ENCODE data around the gene PREPL.

Gene PREPL

DNA sequence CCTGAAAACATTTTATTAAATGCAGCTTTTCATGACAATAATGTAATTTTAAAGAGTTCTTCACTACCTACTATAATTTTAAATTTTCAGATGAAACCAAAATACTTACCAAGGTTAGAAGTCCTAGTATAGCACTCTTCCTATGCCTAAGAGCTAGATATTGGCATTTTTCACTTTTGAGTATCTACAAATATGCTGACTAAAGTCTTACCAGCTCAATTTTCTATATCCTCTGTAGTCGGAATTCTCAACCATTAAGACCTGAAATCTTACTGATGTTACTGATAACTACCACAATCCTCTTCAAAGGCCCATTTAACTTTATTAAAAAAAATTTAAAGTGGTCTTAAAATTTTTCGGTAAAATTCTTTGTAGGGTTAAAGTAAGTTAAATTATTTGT is 32.0 kb downstream of the PREPL start:
- Histone ChIP-seq H3K79me2 (ENCODE audit: insufficient read depth, low read length) (no peaks in the 10 kb centered on the region), H3K9ac (ENCODE audit: low read depth, low read length) (no peak overlapping the region), H2AFZ (ENCODE audit: low read depth, low read length) (no peak overlapping the region), H3K4me1 (ENCODE audit: insufficient read depth, low read length) (no peaks in the 10 kb centered on the region), H3K9me3 (ENCODE audit: insufficient read depth, low read length, severe bottlenecking) (no peaks in the 10 kb centered on the region), H3K27me3 (ENCODE audit: insufficient read depth, low read length, poor library complexity) (no peaks in the 10 kb centered on the region), H4K20me1 (ENCODE audit: insufficient read depth, low read length) (no peaks in the 10 kb centered on the region), H3K36me3 (ENCODE audit: insufficient read depth, low read length) (peaks cover 52% of the 10 kb centered on the region), H3K27ac (ENCODE audit: low read length) (no peak overlapping the region), H3K4me2 (ENCODE audit: insufficient read depth, low read length) (no peak overlapping the region), H3K4me3 (ENCODE audit: low read depth in 1 of 2, low read length in 2 of 2) (no peak overlapping the region)
- DNase-seq (no peak), ATAC-seq (ENCODE audit: insufficient read depth, low read depth) (no peak)
- TF ChIP-seq, protein P1, sequence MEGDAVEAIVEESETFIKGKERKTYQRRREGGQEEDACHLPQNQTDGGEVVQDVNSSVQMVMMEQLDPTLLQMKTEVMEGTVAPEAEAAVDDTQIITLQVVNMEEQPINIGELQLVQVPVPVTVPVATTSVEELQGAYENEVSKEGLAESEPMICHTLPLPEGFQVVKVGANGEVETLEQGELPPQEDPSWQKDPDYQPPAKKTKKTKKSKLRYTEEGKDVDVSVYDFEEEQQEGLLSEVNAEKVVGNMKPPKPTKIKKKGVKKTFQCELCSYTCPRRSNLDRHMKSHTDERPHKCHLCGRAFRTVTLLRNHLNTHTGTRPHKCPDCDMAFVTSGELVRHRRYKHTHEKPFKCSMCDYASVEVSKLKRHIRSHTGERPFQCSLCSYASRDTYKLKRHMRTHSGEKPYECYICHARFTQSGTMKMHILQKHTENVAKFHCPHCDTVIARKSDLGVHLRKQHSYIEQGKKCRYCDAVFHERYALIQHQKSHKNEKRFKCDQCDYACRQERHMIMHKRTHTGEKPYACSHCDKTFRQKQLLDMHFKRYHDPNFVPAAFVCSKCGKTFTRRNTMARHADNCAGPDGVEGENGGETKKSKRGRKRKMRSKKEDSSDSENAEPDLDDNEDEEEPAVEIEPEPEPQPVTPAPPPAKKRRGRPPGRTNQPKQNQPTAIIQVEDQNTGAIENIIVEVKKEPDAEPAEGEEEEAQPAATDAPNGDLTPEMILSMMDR (IDR thresholded peaks at IDR 0.05; ENCODE audit: borderline replicate concordance, extremely low read depth, low read length, poor library complexity, severe bottlenecking), result no peak
- TF ChIP-seq EZH2 (IDR thresholded peaks at IDR 0.05; ENCODE audit: borderline replicate concordance, low read depth, low read length, severe bottlenecking), result no peak

DNA sequence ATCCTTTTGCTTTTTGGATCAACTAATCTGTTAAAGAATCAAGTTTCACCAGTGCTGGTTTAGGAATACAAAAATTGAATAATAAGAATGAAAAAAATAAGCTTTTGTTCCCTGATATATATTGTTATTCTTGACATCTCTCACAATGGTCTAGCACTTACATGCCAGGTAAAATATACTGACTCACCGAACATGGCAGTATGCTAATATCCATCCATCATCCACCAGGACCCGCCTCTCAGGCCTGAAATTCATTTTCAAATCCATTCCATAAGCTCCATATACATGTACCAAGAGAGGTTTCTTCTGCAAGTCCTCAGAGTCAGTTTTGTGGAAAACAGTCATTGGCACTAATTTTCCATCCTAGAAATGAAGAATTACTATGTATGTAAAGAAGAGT is 32.5 kb downstream of the PREPL start:
- ATAC-seq (ENCODE audit: insufficient read depth, low read depth) (no peak), DNase-seq (no peak)
- no peak overlapping the region for H3K27ac ChIP-seq (ENCODE audit: low read length)
- H3K9ac ChIP-seq (ENCODE audit: low read depth, low read length), result no peak overlapping the region
- H3K4me1 ChIP-seq (ENCODE audit: insufficient read depth, low read length), result no peaks in the 10 kb centered on the region
- no peak overlapping the region for H3K4me3 ChIP-seq (ENCODE audit: low read depth in 1 of 2, low read length in 2 of 2)
- no peaks in the 10 kb centered on the region for H3K9me3 ChIP-seq (ENCODE audit: insufficient read depth, low read length, severe bottlenecking)
- TF ChIP-seq, protein P1 (IDR thresholded peaks at IDR 0.05; ENCODE audit: borderline replicate concordance, extremely low read depth, low read length, poor library complexity, severe bottlenecking), result no peak
- TF ChIP-seq EZH2 (IDR thresholded peaks at IDR 0.05; ENCODE audit: borderline replicate concordance, low read depth, low read length, severe bottlenecking), result no peak
- H4K20me1 ChIP-seq (ENCODE audit: insufficient read depth, low read length), result no peaks in the 10 kb centered on the region
- no peaks in the 10 kb centered on the region for H3K79me2 ChIP-seq (ENCODE audit: insufficient read depth, low read length)
- H2AFZ ChIP-seq (ENCODE audit: low read depth, low read length), result no peak overlapping the region
- no peak overlapping the region for H3K4me2 ChIP-seq (ENCODE audit: insufficient read depth, low read length)
- no peaks in the 10 kb centered on the region for H3K27me3 ChIP-seq (ENCODE audit: insufficient read depth, low read length, poor library complexity)
- peaks cover 57% of the 10 kb centered on the region for H3K36me3 ChIP-seq (ENCODE audit: insufficient read depth, low read length)

DNA sequence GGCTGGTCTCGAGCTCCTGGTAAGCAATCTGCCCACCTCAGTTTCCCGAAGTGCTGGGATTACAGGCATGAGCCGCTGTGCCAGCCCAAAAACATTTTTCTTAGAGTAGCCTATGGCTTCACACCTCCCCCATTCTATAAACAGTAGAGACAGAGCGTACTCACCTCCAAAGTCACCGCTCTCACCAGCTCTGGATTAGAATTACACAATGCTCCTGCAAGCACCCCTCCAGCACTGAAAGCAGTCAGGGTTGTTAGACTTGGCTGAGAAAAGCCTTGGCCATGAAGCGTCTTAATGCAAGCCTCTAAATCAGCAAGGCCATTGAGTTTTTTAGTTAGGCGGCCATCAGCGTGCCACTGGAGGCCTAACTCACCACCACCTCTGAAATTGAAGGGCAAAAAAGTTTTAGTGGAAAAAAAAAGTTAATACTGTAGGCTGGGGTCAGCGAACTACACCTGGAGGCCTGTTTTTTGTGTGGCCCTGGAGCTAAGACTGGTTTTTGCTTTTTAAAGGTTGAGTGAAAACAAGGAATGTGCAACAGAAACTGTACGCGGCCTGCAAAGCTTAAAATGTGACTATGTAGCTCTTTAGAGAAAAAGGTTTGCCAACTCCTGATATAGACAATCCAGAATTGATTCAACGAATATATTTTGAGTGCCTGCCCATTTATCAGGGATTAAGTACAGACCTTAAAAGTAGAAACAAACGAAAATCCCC is 34.6 kb downstream of the PREPL start:
- no peak for TF ChIP-seq EZH2 (IDR thresholded peaks at IDR 0.05; ENCODE audit: borderline replicate concordance, low read depth, low read length, severe bottlenecking)
- TF ChIP-seq, protein P1 (IDR thresholded peaks at IDR 0.05; ENCODE audit: borderline replicate concordance, extremely low read depth, low read length, poor library complexity, severe bottlenecking), result no peak

More for the DNA sequence above, 34.6 kb downstream of the PREPL start:
- Histone ChIP-seq H3K36me3 (ENCODE audit: insufficient read depth, low read length) (peaks cover 63% of the 10 kb centered on the region), H3K4me2 (ENCODE audit: insufficient read depth, low read length) (no peak overlapping the region), H3K9ac (ENCODE audit: low read depth, low read length) (no peak overlapping the region), H3K4me3 (ENCODE audit: low read depth in 1 of 2, low read length in 2 of 2) (no peak overlapping the region), H3K27ac (ENCODE audit: low read length) (no peak overlapping the region), H3K4me1 (ENCODE audit: insufficient read depth, low read length) (no peaks in the 10 kb centered on the region), H4K20me1 (ENCODE audit: insufficient read depth, low read length) (no peaks in the 10 kb centered on the region), H2AFZ (ENCODE audit: low read depth, low read length) (no peak overlapping the region), H3K9me3 (ENCODE audit: insufficient read depth, low read length, severe bottlenecking) (no peaks in the 10 kb centered on the region), H3K27me3 (ENCODE audit: insufficient read depth, low read length, poor library complexity) (no peaks in the 10 kb centered on the region), H3K79me2 (ENCODE audit: insufficient read depth, low read length) (no peaks in the 10 kb centered on the region)
- no peak for DNase-seq
- ATAC-seq (ENCODE audit: insufficient read depth, low read depth), result no peak
